Spinal cord (tissue), 10 donors: Measurements from ENCODE around the gene CARD6. TPM values are rescaled to one million over a fixed set of nuclear protein-coding genes. Genes with fewer than 3 reads are reported as not detected.
"Not testable (repeated sequence)": the region's sequence is repeated elsewhere in the genome, so short reads cannot be mapped to it uniquely, and the experiment has no call there.

Source experiments
- DNase-seq, 6 donors: peaks; one replicate each; pipeline versions ENCODE4 v3.0.0 to v3.0.0-alpha.2; 2013 to 2015; ENCODE audit warnings: low spot score in 6 of 6, low read depth in 4 of 6
- H3K27ac ChIP-seq: one replicate; pipeline ENCODE4 v1.5.1; 2013; ENCODE audit warnings: low read depth, low read length, control low read depth
- H3K27me3 ChIP-seq: one replicate; pipeline ENCODE4 v1.6.1; 2013; ENCODE audit warnings: low read length; ENCODE audit not compliant: control insufficient read depth, insufficient read depth
- H3K36me3 ChIP-seq: one replicate; pipeline ENCODE4 v1.6.1; 2013; ENCODE audit warnings: low read length; ENCODE audit not compliant: control insufficient read depth, insufficient read depth
- H3K4me1 ChIP-seq: one replicate; pipeline ENCODE4 v1.6.1; 2013; ENCODE audit warnings: low read length; ENCODE audit not compliant: control insufficient read depth, insufficient read depth
- H3K4me3 ChIP-seq: one replicate; pipeline ENCODE4 v1.5.1; 2013; ENCODE audit warnings: low read depth, low read length, control low read depth
- H3K9me3 ChIP-seq: one replicate; pipeline ENCODE4 v1.6.1; 2013; ENCODE audit warnings: low read length; ENCODE audit not compliant: control insufficient read depth, insufficient read depth
- whole genome bisulfite sequencing: methylation state at CpG from one replicate; pipeline ENCODE4 v1.1.5; 2013; ENCODE audit warnings: missing lambda C conversion rate; ENCODE audit not compliant: insufficient coverage; 5-methylcytosine and 5-hydroxymethylcytosine counted together
- polyA plus RNA-seq, 2 donors: library from polyadenylated mRNA; unstranded; fragments of 120-200 nt; gene quantifications; one replicate each; pipeline ENCODE4 v1.2.1, GENCODE V29; 2013; ENCODE audit not compliant: insufficient read length in 2 of 2
- total RNA-seq, 2 donors: library from RNA; depleted of rRNA in 1 of 2; stranded (reverse); fragments of 120-200 nt in 1 of 2; fragments of >200 nt in 1 of 2; gene quantifications; one replicate each; pipeline versions ENCODE4 v1.2.3 to v1.2.4, GENCODE V29; 2013 to 2014
- donor health status: healthy.

CARD6 gene
- total and polyA plus RNA-seq, 4 donors, result 1.3 to 6.8 (median 3.2) TPM

DNA sequence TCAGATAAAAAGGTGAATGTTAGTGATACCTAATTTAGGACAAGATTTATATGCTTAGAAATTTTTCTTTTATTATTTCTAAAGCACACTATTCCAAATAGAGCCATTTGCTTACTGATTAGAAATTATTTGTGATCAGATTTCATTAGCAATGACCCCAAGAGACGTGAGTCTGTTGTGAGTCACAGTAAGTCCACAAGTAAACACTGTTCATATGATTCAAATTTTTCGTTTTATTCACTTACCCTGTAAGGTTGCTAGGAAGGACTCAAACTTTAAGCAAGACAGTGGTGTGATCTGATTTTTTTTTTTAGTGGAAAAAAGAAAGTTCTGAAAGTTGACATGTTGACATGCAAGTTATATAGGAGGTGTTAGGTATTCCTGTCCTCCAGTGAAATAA lies 1.2 kb downstream of the CARD6 start:
- no peak overlapping the region for H3K4me3 ChIP-seq
- no CpG with 5 or more reads among the region's 2 CpGs for WGBS
- H3K27ac ChIP-seq, result no peak overlapping the region
- no peaks in the 10 kb centered on the region for H3K27me3 ChIP-seq
- H3K4me1 ChIP-seq, result no peaks in the 10 kb centered on the region
- H3K36me3 ChIP-seq, result no peaks in the 10 kb centered on the region
- DNase-seq, result no peak
- no peaks in the 10 kb centered on the region for H3K9me3 ChIP-seq

DNA sequence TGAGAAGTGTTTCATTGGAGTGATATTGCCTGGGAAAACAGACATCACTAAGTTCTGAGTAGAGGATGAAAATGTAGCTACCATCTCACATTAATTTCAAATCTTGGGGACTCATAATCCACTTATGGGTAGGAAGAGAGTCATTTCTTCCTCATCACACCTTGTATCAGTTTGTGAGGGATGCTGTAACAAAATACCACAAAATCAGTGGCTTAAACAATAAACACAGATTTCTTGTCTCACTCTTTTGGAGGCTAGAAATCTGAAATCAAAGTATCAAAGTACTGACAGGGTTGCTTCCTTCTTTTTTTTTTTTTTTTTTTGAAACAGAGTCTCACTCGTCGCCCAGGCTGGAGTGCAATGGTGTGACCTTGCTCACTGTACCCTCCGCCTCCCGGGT lies 3.4 kb downstream of the CARD6 start:
- 78% methylated on average over 2 of the region's 4 CpGs for WGBS
- Histone ChIP-seq H3K4me1 (no peaks in the 10 kb centered on the region), H3K9me3 (no peaks in the 10 kb centered on the region), H3K36me3 (no peaks in the 10 kb centered on the region), H3K4me3 (no peak overlapping the region), H3K27ac (no peak overlapping the region), H3K27me3 (no peaks in the 10 kb centered on the region)
- DNase-seq, result no peak

DNA sequence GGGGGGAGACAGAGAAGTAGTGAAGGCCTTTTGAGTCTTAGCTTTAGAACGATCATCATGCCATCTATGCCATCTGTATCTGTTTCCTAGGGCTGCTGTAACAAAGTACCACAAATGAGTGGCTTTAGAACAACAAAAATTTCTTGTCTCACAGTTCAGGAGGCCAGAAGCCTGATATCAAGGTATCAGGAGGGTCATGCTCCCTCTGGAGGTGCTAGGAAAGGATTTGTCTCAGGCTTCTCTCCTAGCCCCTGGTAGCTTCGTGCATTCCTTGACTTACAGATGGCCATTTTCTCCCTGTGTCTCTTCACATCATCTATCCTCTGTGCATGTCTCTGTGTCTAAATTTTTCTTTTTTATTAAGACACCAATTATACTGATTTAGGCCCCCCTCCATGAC lies 5.2 kb downstream of the CARD6 start:
- Histone ChIP-seq H3K4me1 (no peaks in the 10 kb centered on the region), H3K4me3 (no peak overlapping the region), H3K27me3 (no peaks in the 10 kb centered on the region), H3K27ac (no peak overlapping the region), H3K9me3 (no peaks in the 10 kb centered on the region), H3K36me3 (no peaks in the 10 kb centered on the region)
- no peak for DNase-seq
- 67% methylated on average over 1 of the region's 2 CpGs for WGBS

DNA sequence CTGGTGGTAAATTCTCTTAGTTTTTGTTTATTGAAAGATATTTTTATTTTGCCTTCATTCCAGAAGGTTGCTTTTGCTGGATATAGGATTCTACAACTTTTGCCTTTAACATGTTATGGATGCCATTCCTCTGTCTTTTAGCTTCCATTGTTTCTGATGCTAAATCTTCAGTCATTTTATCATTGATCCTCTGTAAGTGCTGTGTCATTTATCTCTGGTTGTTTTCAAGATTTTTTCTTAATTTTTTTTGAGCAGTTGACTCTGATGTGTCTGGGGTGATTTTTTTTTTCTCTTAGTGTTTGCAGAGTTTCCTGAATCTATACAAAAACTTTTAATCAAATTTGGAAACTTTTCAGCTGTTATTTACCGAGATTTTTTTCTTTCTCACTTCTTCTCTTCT lies 6.4 kb downstream of the CARD6 start:
- WGBS, result no CpG with 5 or more reads among the region's 1 CpG
- Histone ChIP-seq H3K4me1 (no peaks in the 10 kb centered on the region), H3K27ac (no peak overlapping the region), H3K9me3 (no peaks in the 10 kb centered on the region), H3K36me3 (no peaks in the 10 kb centered on the region), H3K27me3 (no peaks in the 10 kb centered on the region), H3K4me3 (no peak overlapping the region)
- DNase-seq, result no peak

DNA sequence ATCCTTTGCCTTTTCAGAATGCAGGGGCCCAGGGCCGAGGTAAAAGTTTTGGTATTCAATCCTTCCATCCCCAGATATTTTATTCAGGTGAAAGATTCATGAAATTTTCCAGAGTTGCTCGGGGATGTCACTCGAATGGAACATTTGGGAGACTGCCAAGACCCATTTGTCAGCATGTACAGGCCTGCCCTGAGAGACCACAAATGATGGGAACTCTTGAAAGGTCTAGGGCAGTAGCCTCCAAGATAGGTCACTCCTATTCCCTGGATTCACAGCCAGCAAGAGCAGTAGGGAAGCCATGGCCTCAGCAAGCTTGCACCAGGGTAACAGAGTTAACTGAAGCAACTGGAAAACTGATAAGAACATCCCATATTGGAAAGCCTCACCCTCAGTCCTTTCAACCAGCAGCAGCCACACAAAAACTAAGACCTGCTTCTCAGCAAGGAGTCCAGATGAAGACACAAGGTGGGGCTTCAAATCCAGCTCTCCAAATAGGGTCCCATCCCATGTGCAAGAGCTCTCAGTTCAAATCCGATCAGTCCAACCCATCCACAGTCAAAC lies 12.5 kb downstream of the CARD6 start:
- no peaks in the 10 kb centered on the region for H3K9me3 ChIP-seq
- no peak for DNase-seq
- H3K4me3 ChIP-seq, result no peak overlapping the region
- H3K27ac ChIP-seq, result no peak overlapping the region
- 61% methylated on average over 3 of the region's 4 CpGs for WGBS
- H3K36me3 ChIP-seq, result no peaks in the 10 kb centered on the region
- no peaks in the 10 kb centered on the region for H3K4me1 ChIP-seq
- H3K27me3 ChIP-seq, result no peaks in the 10 kb centered on the region

DNA sequence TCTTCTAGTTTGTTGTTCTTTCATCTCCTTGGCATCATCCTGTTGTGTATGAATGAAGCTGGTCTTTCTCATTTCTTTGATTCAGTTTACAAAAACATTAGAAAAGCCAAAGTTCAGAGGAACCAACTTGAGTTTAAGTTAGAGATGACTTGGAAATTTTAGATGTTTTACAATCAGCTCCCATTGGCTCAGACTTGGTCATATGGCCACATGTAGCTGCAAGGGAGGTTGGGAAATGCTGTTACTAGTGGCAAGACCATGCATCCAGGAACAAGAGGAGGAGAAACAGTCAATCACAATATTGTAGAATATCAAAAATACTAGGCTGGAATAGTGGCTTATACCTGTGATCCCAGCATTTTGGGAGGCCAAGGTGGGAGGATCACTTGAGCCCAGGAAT lies 19.5 kb downstream of the CARD6 start:
- no peak for DNase-seq
- no peak overlapping the region for H3K27ac ChIP-seq
- no peak overlapping the region for H3K4me3 ChIP-seq
- H3K9me3 ChIP-seq, result no peaks in the 10 kb centered on the region
- no peaks in the 10 kb centered on the region for H3K4me1 ChIP-seq
- no peaks in the 10 kb centered on the region for H3K36me3 ChIP-seq
- no peaks in the 10 kb centered on the region for H3K27me3 ChIP-seq

DNA sequence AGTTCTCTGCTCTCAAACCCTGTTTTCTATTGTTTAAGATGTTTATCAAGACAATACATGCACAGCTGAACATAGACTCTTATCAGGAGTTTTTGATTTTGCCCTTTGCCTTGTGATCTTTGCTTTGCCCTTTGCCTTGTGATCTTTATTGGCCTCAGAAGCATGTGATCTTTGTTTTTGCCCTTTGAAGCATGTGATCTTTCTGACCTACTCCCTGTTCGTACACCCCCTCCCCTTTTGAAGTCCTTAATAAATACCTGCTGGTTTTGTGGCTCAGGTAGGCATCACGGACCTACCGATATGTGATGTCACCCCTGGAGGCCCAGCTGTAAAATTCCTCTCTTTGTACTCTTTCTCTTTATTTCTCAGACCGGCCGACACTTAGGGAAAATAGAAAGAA lies 23.8 kb downstream of the CARD6 start:
- H3K9me3 ChIP-seq, H3K27ac ChIP-seq, H3K4me3 ChIP-seq, DNase-seq, H3K36me3 ChIP-seq, H3K27me3 ChIP-seq, H3K4me1 ChIP-seq: not testable (repeated sequence)
- 40% methylated on average over 1 of the region's 5 CpGs for WGBS

DNA sequence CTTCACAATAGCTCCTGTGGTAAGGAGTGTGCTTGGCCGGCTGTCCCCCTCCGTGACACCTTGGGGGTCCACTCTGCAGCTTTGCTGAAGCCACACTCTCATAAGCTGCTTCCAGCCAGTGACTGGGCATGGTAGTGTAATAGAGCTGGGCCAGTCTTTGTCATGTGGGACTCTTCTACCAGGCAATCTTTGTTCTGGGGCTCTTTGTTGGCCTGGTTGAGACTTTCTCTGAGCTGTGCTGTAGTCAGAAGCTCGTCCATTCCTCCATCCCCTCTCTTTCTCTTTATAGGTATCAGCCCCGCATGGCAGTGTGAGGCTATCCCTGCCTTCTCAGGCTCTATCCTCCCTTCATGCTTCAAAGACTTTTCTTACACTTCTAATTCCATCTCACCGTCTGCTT lies 25.7 kb downstream of the CARD6 start:
- no peak for DNase-seq
- Histone ChIP-seq H3K9me3 (no peaks in the 10 kb centered on the region), H3K36me3 (no peaks in the 10 kb centered on the region), H3K4me3 (no peak overlapping the region), H3K4me1 (no peaks in the 10 kb centered on the region), H3K27me3 (no peaks in the 10 kb centered on the region), H3K27ac (no peak overlapping the region)
- 100% methylated on average over 1 of the region's 5 CpGs for WGBS

DNA sequence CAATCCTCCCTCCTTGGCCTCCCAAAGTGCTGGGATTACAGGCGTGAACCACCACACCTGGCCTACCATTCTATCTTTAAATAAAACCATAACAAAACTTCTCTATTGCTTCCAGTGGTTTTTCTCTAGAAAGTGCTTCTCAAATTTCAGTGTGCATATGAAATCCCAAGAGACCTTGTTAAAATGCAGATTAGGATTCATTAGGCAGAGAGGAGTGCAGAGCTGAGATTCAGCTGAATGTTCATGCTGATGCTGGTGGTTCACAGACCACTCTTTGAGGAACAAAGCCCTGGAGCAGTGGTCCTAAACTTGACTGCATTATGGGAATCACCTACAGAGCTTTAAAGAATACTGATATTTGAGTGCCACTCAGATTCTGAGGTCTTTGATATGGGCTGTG lies 28.2 kb downstream of the CARD6 start:
- WGBS, result 100% methylated on average over 1 of the region's 1 CpG
- H3K4me3 ChIP-seq, result no peak overlapping the region
- no peaks in the 10 kb centered on the region for H3K9me3 ChIP-seq
- H3K27ac ChIP-seq, result no peak overlapping the region
- H3K27me3 ChIP-seq, result no peaks in the 10 kb centered on the region
- peak in 1 of 6 donors; percentile 19 for DNase-seq
- H3K4me1 ChIP-seq, result no peaks in the 10 kb centered on the region
- no peaks in the 10 kb centered on the region for H3K36me3 ChIP-seq

DNA sequence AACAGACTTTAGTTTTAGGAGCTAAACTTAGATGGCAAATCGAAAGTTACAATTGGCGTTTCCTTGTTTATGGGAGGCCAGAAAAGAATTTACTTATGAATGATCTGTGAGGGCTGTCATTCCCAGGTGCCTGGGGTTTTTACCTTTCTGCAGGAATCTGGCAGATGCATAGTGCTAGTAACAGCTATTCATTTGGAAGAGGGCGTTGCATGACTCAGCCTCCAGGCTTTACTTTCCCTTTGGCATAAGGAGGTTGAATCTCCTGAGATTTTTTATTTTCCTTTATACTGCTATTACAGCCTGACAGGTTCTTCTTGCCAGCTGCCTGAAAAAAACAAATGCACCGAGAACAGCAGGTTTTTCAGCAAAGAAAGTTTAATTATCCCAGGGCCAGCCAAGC lies 30.0 kb downstream of the CARD6 start:
- no peaks in the 10 kb centered on the region for H3K36me3 ChIP-seq
- H3K4me3 ChIP-seq, result no peak overlapping the region
- no peak overlapping the region for H3K27ac ChIP-seq
- no peaks in the 10 kb centered on the region for H3K27me3 ChIP-seq
- H3K4me1 ChIP-seq, result no peaks in the 10 kb centered on the region
- H3K9me3 ChIP-seq, result no peaks in the 10 kb centered on the region
- 78% methylated on average over 2 of the region's 4 CpGs for WGBS
- peak in 1 of 6 donors; percentile 8 for DNase-seq
